Measurements from ENCODE around the gene CHST15.

GRCh38 chr10:124029559-124029958 is 63.8 kb downstream of the CHST15 start:
- no peak for TF ChIP-seq HDAC6 (IDR thresholded peaks at IDR 0.05; ENCODE audit: low read depth, low read length)
- TF ChIP-seq, protein P1, sequence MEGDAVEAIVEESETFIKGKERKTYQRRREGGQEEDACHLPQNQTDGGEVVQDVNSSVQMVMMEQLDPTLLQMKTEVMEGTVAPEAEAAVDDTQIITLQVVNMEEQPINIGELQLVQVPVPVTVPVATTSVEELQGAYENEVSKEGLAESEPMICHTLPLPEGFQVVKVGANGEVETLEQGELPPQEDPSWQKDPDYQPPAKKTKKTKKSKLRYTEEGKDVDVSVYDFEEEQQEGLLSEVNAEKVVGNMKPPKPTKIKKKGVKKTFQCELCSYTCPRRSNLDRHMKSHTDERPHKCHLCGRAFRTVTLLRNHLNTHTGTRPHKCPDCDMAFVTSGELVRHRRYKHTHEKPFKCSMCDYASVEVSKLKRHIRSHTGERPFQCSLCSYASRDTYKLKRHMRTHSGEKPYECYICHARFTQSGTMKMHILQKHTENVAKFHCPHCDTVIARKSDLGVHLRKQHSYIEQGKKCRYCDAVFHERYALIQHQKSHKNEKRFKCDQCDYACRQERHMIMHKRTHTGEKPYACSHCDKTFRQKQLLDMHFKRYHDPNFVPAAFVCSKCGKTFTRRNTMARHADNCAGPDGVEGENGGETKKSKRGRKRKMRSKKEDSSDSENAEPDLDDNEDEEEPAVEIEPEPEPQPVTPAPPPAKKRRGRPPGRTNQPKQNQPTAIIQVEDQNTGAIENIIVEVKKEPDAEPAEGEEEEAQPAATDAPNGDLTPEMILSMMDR (IDR thresholded peaks at IDR 0.05; ENCODE audit: control extremely low read depth in 1 of 3, insufficient read depth in 1 of 3, low read depth in 1 of 3, low read length in 3 of 3) = no peak
- no peak for TF ChIP-seq YY1 (IDR thresholded peaks at IDR 0.05; ENCODE audit: low read depth, low read length)
